Sigmoid colon (tissue), 4 donors: Measurements from ENCODE around the gene SFT2D3.

ENCODE experiments used
- CTCF ChIP-seq, 4 experiments: fragments of 450-650 bp in 3 of 4; fragments of 200-600 bp in 1 of 4; IDR thresholded peaks; one replicate each; pipeline ENCODE4 v1.5.1; 2016 to 2019; ENCODE audit warnings: antibody characterized with exemption in 4 of 4, mild to moderate bottlenecking in 3 of 4, moderate library complexity in 2 of 4
- EP300 ChIP-seq, 4 donors: sonication (generic); formaldehyde crosslinking; IDR thresholded peaks; one replicate each; pipeline ENCODE4 v1.6.1; 2017; ENCODE audit warnings: antibody characterized with exemption in 4 of 4

GRCh38 chr2:127743477-127744026 is 42.3 kb downstream of the SFT2D3 start:
- TF ChIP-seq CTCF (IDR thresholded peaks at IDR 0.05) = no peak
- TF ChIP-seq EP300 (IDR thresholded peaks at IDR 0.05) = no peak
